GM19455 (cell line): ENCODE results near the gene SENP1.

ENCODE experiments used
- ATAC-seq: cut with Tn5 transposase; IDR thresholded peaks from one replicate; pipeline ENCODE4 v1.9.1; 2021; ENCODE audit not compliant: unreplicated experiment

SENP1 gene

DNA sequence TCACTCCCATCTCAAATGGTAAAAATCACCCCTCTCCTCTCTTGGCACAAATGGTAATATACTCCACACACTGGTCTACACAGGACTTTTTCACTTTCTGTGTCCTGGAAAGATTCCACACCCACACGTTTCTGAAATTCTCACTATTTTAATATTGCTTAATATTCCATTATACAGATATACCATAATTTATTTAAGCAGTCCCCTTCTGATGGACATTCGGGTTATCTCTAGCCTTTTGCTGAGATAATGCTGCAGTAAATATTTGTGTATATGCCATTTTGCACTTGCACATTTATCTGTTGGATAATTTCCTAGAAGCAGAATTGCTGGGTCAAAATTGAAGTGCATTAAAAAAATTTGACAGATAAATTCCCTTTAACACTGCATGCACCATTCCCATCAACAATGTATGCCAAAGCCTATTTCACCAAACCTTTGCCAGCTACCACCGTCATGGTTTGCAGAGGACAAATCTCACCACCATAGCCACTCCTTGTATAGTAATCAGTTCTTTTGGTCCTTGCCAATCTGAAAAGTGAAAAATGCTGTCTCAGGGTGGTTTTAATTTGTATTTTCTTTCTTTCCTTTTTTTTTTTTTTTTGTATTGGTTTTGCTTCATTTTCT lies 86.1 kb downstream of the SENP1 start:
- ATAC-seq: no peak

DNA sequence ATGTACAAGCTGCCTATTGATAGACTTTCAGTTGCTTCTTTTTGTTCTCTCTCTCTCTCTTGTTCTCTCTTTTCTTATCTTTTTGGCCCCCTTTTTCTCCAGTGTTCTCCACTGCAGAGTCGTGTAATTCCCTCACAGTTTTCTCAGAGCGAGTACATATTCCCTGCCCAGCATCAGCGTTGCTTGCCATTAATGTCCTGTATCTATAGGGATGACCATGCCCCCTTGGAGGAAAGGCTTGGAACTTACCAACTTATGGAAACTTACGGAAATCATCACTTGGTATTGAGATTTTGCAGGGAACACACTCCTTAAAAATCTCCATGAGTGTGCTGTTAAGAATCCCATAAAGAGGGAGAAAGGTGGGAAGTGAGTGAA lies 87.3 kb downstream of the SENP1 start:
- no peak for ATAC-seq

- ATAC-seq: no peak
Measured at GRCh38 chr12:48017921-48018617, 87.8 kb downstream of the SENP1 start.

DNA sequence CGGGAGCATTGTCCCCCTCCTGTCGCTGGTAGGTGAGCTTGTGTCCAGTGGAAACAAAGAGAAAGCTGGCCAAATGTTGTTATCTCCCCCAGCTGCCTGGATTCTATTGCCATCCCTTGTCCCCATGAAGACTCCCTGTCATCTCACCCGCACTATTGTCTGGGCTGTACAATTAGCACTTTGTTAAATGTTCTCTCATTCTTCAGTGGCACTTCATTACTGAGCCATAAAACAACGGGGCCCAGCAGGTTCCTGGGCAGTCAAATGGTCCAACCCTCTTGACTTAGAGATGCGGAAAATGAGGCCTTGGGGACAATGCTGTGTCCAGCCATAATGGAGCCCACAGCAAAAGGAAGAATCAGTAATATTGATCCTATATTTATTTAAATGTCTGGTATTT lies 88.4 kb downstream of the SENP1 start:
- ATAC-seq: no peak

- no peak for ATAC-seq
Measured at GRCh38 chr12:48016373-48017020, 89.4 kb downstream of the SENP1 start.

GRCh38 chr12:48015954-48016353 lies 89.9 kb downstream of the SENP1 start:
- no peak for ATAC-seq

GRCh38 chr12:48015129-48015528 lies 90.8 kb downstream of the SENP1 start:
- no peak for ATAC-seq

DNA sequence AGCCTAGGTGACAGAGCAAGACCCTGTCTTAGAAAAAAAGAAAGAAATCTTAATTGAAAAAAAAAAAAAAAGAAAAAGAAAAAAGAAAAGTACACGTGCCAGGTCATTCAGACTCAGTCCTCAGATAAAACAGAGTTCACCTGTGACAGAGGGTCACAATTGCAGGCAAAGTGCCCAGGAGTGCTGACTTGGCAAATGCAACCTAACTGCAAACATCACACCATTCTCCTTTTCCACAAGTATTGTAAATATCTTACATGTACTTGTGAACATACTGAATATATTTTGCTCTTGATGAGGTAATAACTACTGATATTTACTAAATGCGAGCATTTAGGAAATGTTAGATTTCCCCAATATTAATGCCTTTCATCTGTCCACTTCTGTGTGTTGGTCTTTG lies 92.6 kb downstream of the SENP1 start:
- no peak for ATAC-seq

GRCh38 chr12:48012070-48012469 lies 93.8 kb downstream of the SENP1 start:
- ATAC-seq: no peak

DNA sequence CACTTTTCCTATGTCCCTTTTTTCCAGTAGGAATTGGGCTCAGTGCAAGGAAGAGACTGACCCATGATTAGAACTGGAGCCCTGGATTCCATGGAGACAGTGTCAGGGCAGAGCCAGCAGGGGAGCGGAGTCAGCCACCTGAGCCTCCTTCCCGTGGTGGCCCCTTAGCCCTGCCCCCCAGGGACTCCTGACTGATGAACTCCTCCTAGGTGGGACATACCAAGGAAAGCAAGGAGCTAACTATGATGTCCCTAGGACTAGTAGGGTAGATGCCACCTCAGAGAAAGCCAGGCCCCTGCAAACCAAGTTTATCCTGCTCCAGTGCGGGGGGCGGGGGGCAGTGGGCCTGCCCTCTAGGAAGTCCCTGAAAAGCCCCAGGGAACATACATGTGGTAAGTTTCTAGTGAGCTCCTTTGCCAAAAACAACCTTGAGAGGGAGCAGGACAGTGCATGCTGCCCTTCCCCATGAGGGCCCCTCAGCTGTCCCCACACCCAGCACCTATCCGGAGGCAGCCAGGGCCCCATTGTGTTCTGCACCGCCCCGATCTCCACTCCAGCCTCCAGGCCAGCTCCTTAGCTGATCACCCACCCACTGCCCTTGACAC lies 95.4 kb downstream of the SENP1 start:
- no peak for ATAC-seq

DNA sequence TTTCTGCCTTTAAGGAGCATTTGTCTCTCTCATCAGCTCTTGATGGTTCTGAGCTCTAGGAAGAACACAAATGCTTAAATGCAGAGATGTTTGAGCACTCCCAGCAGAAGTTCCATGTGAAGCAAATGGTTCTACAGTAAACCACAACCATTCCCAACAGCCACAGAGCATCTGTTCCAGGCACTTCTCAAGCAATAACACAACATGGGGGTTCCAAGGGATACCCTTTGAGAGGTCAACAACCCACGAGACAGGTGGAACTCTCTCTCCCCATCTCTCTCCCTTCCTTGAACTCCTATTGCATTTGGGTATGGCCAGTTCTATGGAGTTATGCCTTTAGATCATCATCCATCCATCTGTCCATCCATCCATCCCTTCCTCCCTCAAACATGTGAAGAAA lies 96.4 kb downstream of the SENP1 start:
- ATAC-seq: no peak

GRCh38 chr12:48008950-48009349 lies 96.9 kb downstream of the SENP1 start:
- no peak for ATAC-seq

GRCh38 chr12:48008349-48008748 lies 97.5 kb downstream of the SENP1 start:
- ATAC-seq: no peak

GRCh38 chr12:48007206-48007605 lies 98.7 kb downstream of the SENP1 start:
- ATAC-seq: no peak

DNA sequence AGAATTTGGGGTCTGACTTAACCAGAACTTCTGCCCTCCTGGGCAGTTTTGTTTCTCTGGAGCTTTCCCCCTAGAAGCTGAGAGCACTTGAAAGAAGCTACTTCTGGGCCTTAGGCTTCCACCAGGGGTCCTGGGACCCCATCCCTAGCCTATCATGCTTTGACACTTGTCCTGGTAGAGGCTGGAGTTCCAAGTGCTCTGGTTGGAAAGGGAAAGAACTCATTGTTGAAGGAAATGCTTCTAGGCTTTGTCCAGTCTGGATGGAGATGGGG lies 100.2 kb downstream of the SENP1 start:
- ATAC-seq: no peak

GRCh38 chr12:48005001-48005749 lies 100.7 kb downstream of the SENP1 start:
- no peak for ATAC-seq

DNA sequence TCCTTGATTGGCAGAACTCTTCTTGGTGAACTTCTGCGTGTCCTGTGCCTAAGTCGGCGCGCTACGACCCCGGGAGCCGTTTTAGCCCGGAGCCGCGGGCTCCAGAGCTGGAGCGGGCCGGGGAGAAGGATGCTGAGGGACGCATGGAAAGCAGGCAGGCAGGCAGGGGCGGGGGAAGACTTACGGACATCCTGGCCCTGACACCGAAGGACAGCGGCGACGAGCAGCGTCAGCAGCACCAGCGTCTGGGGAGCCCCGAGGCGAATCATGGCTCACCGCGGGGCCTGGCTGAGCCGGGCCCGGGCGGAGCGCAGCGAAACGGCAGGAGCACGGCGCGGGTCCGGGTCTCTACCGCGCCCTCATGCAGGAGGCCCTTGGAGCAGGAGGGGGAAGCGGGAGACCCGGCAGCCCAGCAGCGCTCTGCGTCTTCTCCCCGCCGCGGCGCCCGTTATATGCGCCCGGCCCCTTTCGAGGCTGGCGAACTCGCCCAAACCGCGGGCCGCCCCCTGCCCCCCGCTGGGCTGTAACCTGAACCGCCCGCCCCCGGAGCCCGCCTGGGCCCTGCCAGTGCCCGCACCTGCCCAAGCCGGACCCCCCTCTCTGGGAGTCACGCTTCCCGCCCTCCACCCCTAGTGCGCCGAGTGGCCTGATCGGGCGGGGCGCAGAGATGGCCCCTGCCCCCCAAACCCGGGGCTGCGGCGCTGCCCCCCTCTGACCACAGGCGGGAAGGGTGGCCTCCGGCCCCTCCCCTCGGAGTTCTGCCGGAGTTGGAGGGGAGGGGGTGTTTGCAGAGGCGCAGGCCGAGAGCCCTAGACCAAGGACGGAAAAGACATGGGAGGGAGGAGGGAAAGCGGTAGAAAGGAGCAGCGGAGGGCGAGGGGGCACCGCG lies 101.6 kb downstream of the SENP1 start, which contains the start of gene COL2A1:
Gene COL2A1, minus strand, starts transcription at position 424 of the 889 bp plus-strand sequence. Its CDS starts 155 bp downstream, at position 269.
- ATAC-seq: no peak

- no peak for ATAC-seq
Measured at GRCh38 chr12:48003226-48004052, 102.4 kb downstream of the SENP1 start.

DNA sequence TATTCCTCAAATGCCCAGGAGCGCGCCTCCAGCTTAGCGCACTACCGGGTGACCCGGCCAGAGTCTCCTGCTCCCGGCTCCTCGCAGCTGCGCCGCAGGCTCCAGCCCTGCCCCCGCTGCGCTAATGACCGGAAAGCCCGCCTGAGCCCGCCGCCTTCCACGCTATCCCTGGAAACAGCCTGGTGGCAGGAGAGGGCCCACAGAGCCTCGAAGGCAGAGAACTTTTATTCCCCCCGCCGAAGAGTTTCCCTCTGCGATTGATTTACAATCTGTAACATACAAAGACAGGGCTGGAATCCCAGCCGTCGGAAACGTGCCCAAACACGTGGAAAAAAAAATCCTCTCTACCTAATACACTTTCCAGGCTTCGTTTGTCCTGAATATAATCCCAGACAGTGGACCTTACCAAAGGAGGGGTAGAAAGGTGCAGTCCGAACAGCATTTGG lies 103.1 kb downstream of the SENP1 start:
- ATAC-seq: no peak

GRCh38 chr12:48002414-48002730 lies 103.5 kb downstream of the SENP1 start:
- ATAC-seq: no peak
